GM21786 (cell line): ENCODE results near the gene UBXN10.

Experiments used
- ATAC-seq: cut with Tn5 transposase; IDR thresholded peaks from one replicate; pipeline ENCODE4 v1.9.1; 2021; ENCODE audit not compliant: unreplicated experiment

UBXN10 gene

GRCh38 chr1:20182415-20182814 is 3.5 kb upstream of the UBXN10 start:
- no peak for ATAC-seq

GRCh38 chr1:20183035-20183434 is 2.9 kb upstream of the UBXN10 start:
- no peak for ATAC-seq

- ATAC-seq = no peak
Observed at GRCh38 chr1:20183616-20184271, 2.2 kb upstream of the UBXN10 start.

- no peak for ATAC-seq
Observed at GRCh38 chr1:20184481-20184900, 1.4 kb upstream of the UBXN10 start.

GRCh38 chr1:20184997-20185833 is 681 bp upstream of the UBXN10 start:
- no peak for ATAC-seq

- no peak for ATAC-seq
Observed at GRCh38 chr1:20187103-20187812, 1.4 kb downstream of the UBXN10 start.

- no peak for ATAC-seq
Observed at GRCh38 chr1:20187813-20188454, 2.0 kb downstream of the UBXN10 start.

GRCh38 chr1:20188455-20188817 is 2.5 kb downstream of the UBXN10 start:
- ATAC-seq = no peak

- no peak for ATAC-seq
Observed at GRCh38 chr1:20189664-20190063, 3.8 kb downstream of the UBXN10 start.

- no peak for ATAC-seq
Observed at GRCh38 chr1:20190256-20191160, 4.6 kb downstream of the UBXN10 start.

GRCh38 chr1:20191266-20191825 is 5.5 kb downstream of the UBXN10 start:
- no peak for ATAC-seq

GRCh38 chr1:20192364-20192763 is 6.5 kb downstream of the UBXN10 start:
- no peak for ATAC-seq

GRCh38 chr1:20192871-20193411 is 7.0 kb downstream of the UBXN10 start:
- no peak for ATAC-seq

- ATAC-seq = no peak
Observed at GRCh38 chr1:20194224-20194623, 8.3 kb downstream of the UBXN10 start.

- ATAC-seq = no peak
Observed at GRCh38 chr1:20194757-20195461, 9.0 kb downstream of the UBXN10 start.

GRCh38 chr1:20195462-20195780 is 9.5 kb downstream of the UBXN10 start:
- no peak for ATAC-seq

- no peak for ATAC-seq
Observed at GRCh38 chr1:20197329-20197791, 11.5 kb downstream of the UBXN10 start.

- no peak for ATAC-seq
Observed at GRCh38 chr1:20198296-20198695, 12.4 kb downstream of the UBXN10 start.

- ATAC-seq = no peak
Observed at GRCh38 chr1:20198918-20199317, 13.0 kb downstream of the UBXN10 start.
